K562 (cell line): ENCODE measurements around the gene PTP4A1. TPM values are rescaled to one million over a fixed set of nuclear protein-coding genes. Genes with fewer than 3 reads are reported as not detected.

Source experiments
- ATAC-seq: fragments of 200-7000 bp; cut with Tn5 transposase; 3 replicates; pipeline ENCODE4 v1.9.1; 2020; ENCODE audit warnings: moderate library complexity
- BruUV-seq: library from RNA; stranded (reverse); fragments of 400-500 nt; replicated peaks from 2 replicates; lab custom pipeline; 2021; lab: Mats Ljungman, UMichigan
- CTCF ChIA-PET: fragments of 300-600 bp; formaldehyde crosslinking; extraction: SDS; loops from one replicate; lab custom pipeline; 2021; ENCODE audit warnings: low intra/inter-chr PET ratio; lab: Yijun Ruan, JAX
- POLR2A ChIA-PET: fragments of 300-600, 350-650 bp; sonication (Branson Sonifier 250); formaldehyde crosslinking; extraction: SDS; loops from one replicate; lab custom pipeline; 2021; ENCODE audit warnings: antibody characterized with exemption, inconsistent platforms; lab: Yijun Ruan, JAX
- DNase-seq, 4 experiments: peaks; one replicate each; pipeline versions ENCODE4 v3.0.0 to v3.0.0-alpha.2; 2011 to 2018; ENCODE audit warnings: low spot score in 3 of 4, mixed read lengths in 3 of 4; ENCODE audit errors: extremely low read depth in 1 of 4
- FAIRE-seq: peaks from 2 replicates; lab custom pipeline; 2011; peaks lifted over from hg19 to GRCh38; lab: Jason Lieb, UNC
- H2AFZ ChIP-seq: 2 replicates; pipeline ENCODE4 v1.6.0; 2011; ENCODE audit warnings: low read depth, low read length, control low read depth, inconsistent platforms
- H3K27ac ChIP-seq: fragments of 200-600 bp; 3 replicates; pipeline ENCODE4 v1.8.0; 2011; ENCODE audit warnings: low read depth, mild to moderate bottlenecking, control low read depth, inconsistent platforms, low read length, moderate library complexity, mixed read lengths; ENCODE audit errors: extremely low read depth
- H3K27me3 ChIP-seq, 2 experiments: fragments of 300-600 bp in 1 of 2; 2 replicates in 1 of 2; 3 replicates in 1 of 2; pipeline versions ENCODE4 v1.6.0 to v1.8.0; 2011; ENCODE audit warnings: inconsistent platforms in 2 of 2, low read length in 2 of 2, mild to moderate bottlenecking in 1 of 2, mixed read lengths in 1 of 2, moderate library complexity in 1 of 2; ENCODE audit not compliant: control insufficient read depth in 2 of 2, insufficient read depth in 2 of 2
- H3K36me3 ChIP-seq: fragments of 300-600 bp; 3 replicates; pipeline ENCODE4 v1.8.0; 2011; ENCODE audit warnings: mild to moderate bottlenecking, low read length, inconsistent platforms; ENCODE audit not compliant: control insufficient read depth, insufficient read depth
- H3K4me1 ChIP-seq, 2 experiments: fragments of 200-600 bp in 1 of 2; replicated peaks in 1 of 2; 2 replicates in 1 of 2; 3 replicates in 1 of 2; pipeline versions ENCODE4 v1.5.1 to v1.8.0; 2011; ENCODE audit warnings: inconsistent platforms in 2 of 2, low read length in 2 of 2, mild to moderate bottlenecking in 1 of 2, mixed read lengths in 1 of 2, moderate library complexity in 1 of 2; ENCODE audit not compliant: control insufficient read depth in 2 of 2, insufficient read depth in 2 of 2
- H3K4me2 ChIP-seq: 2 replicates; pipeline ENCODE4 v1.6.1; 2011; ENCODE audit warnings: low read length, control low read depth, inconsistent platforms, mixed read lengths; ENCODE audit not compliant: insufficient read depth
- H3K4me3 ChIP-seq: fragments of 200-600 bp; sonication (generic), shearing (Covaris generic); 2 replicates; pipeline ENCODE4 v1.5.1; 2016; ENCODE audit warnings: control low read depth, inconsistent platforms
- H3K79me2 ChIP-seq: fragments of 200-600 bp; 3 replicates; pipeline ENCODE4 v1.8.0; 2011; ENCODE audit warnings: low read length, inconsistent platforms; ENCODE audit not compliant: control insufficient read depth, insufficient read depth
- H3K9ac ChIP-seq, 2 experiments: 2 replicates each; pipeline versions ENCODE4 v1.6.0 to v1.6.1; 2011; ENCODE audit warnings: low read depth in 2 of 2, low read length in 2 of 2, control low read depth in 1 of 2, inconsistent platforms in 1 of 2, mild to moderate bottlenecking in 1 of 2, mixed read lengths in 1 of 2; ENCODE audit not compliant: insufficient read depth in 1 of 2
- H3K9me1 ChIP-seq: one replicate; pipeline ENCODE4 v1.6.0; 2011; ENCODE audit warnings: inconsistent platforms, mild to moderate bottlenecking, low read length, moderate library complexity; ENCODE audit not compliant: control insufficient read depth, insufficient read depth
- H3K9me3 ChIP-seq: replicated peaks from 2 replicates; pipeline ENCODE4 v1.5.1; 2011; ENCODE audit warnings: low read depth, low read length, inconsistent platforms; ENCODE audit not compliant: control insufficient read depth, insufficient read depth
- H4K20me1 ChIP-seq: replicated peaks from 2 replicates; pipeline ENCODE4 v1.6.1; 2011; ENCODE audit warnings: low read length, inconsistent platforms, mixed read lengths; ENCODE audit not compliant: control insufficient read depth, insufficient read depth
- CBX2 ChIP-seq: fragments of 200-600 bp; sonication (generic); IDR thresholded peaks from one replicate; pipeline ENCODE4 v1.6.1; 2012; ENCODE audit warnings: mild to moderate bottlenecking, low read length, inconsistent platforms; ENCODE audit not compliant: insufficient read depth, poor library complexity, severe bottlenecking
- CGGBP1 ChIP-seq: fragments of 250-450 bp; sonication (Bioruptor Pico); IDR thresholded peaks from 2 replicates; pipeline ENCODE4 v1.9.0; 2021; ENCODE audit warnings: mild to moderate bottlenecking
- FIP1L1 ChIP-seq: fragments of 200-400 bp; formaldehyde crosslinking; IDR thresholded peaks from 2 replicates; pipeline ENCODE4 v1.6.1; 2018; ENCODE audit warnings: mild to moderate bottlenecking, low read depth, low read length; ENCODE audit not compliant: poor library complexity, severe bottlenecking
- NFE2L1 ChIP-seq: fragments of 450-650 bp; IDR thresholded peaks from 2 replicates; pipeline ENCODE4 v1.6.1; 2016; ENCODE audit warnings: missing genetic modification characterization, low read depth, mild to moderate bottlenecking, missing compliant biosample characterization, moderate library complexity, borderline replicate concordance
- POU5F1 ChIP-seq: fragments of 150-350 bp; IDR thresholded peaks from 2 replicates; pipeline ENCODE4 v1.6.1; 2014; ENCODE audit warnings: borderline replicate concordance, low read length, low read depth, mild to moderate bottlenecking; ENCODE audit not compliant: partially characterized antibody
- SIX5 ChIP-seq, 2 experiments: IDR thresholded peaks; 2 replicates each; pipeline ENCODE4 v1.6.1; 2011; ENCODE audit warnings: low read length in 2 of 2, borderline replicate concordance in 1 of 2, low read depth in 1 of 2, mild to moderate bottlenecking in 1 of 2, moderate library complexity in 1 of 2; ENCODE audit not compliant: insufficient read depth in 1 of 2
- SMC3 ChIP-seq: conservative IDR thresholded peaks from 2 replicates; pipeline ENCODE4 v1.6.1; 2011; ENCODE audit warnings: low read depth, low read length, improper control_type of control experiment; ENCODE audit not compliant: insufficient read depth
- U2AF1 ChIP-seq: fragments of 200-400 bp; formaldehyde crosslinking; optimal IDR thresholded peaks from 2 replicates; pipeline ENCODE3; 2017; ENCODE audit warnings: mild to moderate bottlenecking, low read depth, low read length, moderate library complexity
- ZKSCAN8 ChIP-seq: fragments of 200-800 bp; sonication (Bioruptor generic); IDR thresholded peaks from 2 replicates; pipeline ENCODE4 v1.6.1; 2016; ENCODE audit warnings: missing genetic modification characterization, missing compliant biosample characterization
- ZNF143 ChIP-seq: sonication (generic); formaldehyde crosslinking; IDR thresholded peaks from 2 replicates; pipeline ENCODE4 v1.9.0; 2022; ENCODE audit warnings: mild to moderate bottlenecking, missing genetic modification reagents
- ZNF263 ChIP-seq: sonication (generic); formaldehyde crosslinking; IDR thresholded peaks from 2 replicates; pipeline ENCODE4 v1.8.0; 2022; ENCODE audit warnings: mild to moderate bottlenecking, missing genetic modification reagents, borderline replicate concordance
- ZNF282 ChIP-seq: sonication (generic); formaldehyde crosslinking; IDR thresholded peaks from 2 replicates; pipeline ENCODE4 v1.8.1; 2023; ENCODE audit warnings: missing genetic modification reagents
- ZNF561 ChIP-seq: fragments of 450-650 bp; formaldehyde crosslinking; conservative IDR thresholded peaks from 2 replicates; pipeline ENCODE4 v1.4.0; 2020; ENCODE audit warnings: mild to moderate bottlenecking, moderate library complexity
- ZNF57 ChIP-seq: fragments of 450-650 bp; formaldehyde crosslinking; IDR thresholded peaks from 2 replicates; pipeline ENCODE4 v1.4.0; 2020; ENCODE audit warnings: mild to moderate bottlenecking, moderate library complexity
- WGBS: fragments of 100-300 bp; shearing (Covaris generic); methylation state at CpG from one replicate; pipeline ENCODE4 v1.1.6; 2016; ENCODE audit warnings: low coverage, mixed read lengths; ENCODE audit not compliant: insufficient coverage; ENCODE audit errors: missing lambda C conversion rate; 5-methylcytosine and 5-hydroxymethylcytosine counted together
- in situ Hi-C: fragments of 300-500 bp; cut with MboI; formaldehyde crosslinking; loops from 4 replicates; pipeline ENCODE4 v1.15.0; 2018; ENCODE audit warnings: inconsistent platforms, mixed read lengths
- intact Hi-C: fragments of 100-400 bp; cut with micrococcal nuclease; formaldehyde crosslinking; loops from 2 replicates; pipeline ENCODE4 v1.14.2; 2022
- polyA plus RNA-seq, 8 experiments: library from polyadenylated mRNA; depleted of rRNA in 4 of 8; stranded (reverse) in 5 of 8; unstranded in 3 of 8; fragments of >200 nt; fragmentation: Nextera tagmentation in 2 of 8; fragmentation: Illumina TruSeq in 1 of 8; extraction: Ambion mirVana in 2 of 8; extraction: Trizol in 1 of 8; gene quantifications; 2 replicates each; pipeline versions ENCODE4 v1.2.1 to v1.2.3, GENCODE V29; 2011 to 2014; ENCODE audit warnings: inconsistent platforms in 1 of 8, missing spikeins in 1 of 8
- total RNA-seq, 7 experiments: library from RNA; depleted of rRNA in 6 of 7; stranded (reverse); fragments of >200 nt in 6 of 7; fragmentation: Illumina TruSeq in 2 of 7; extraction: Trizol in 2 of 7; gene quantifications; 2 replicates each; pipeline versions ENCODE4 v1.2.1 to v1.2.3, GENCODE V29; 2011 to 2021; ENCODE audit warnings: low replicate concordance in 1 of 7
- TF ChIP-seq, protein P1 (sequence below): fragments of 250-450 bp; sonication (Bioruptor Pico); IDR thresholded peaks from 2 replicates; pipeline ENCODE4 v1.5.0; 2021

The PTP4A1 gene
- total and polyA plus RNA-seq, 9 of the 15 experiments (the other 6 are each of a cell fraction or from before 2014, with no cell fraction given) = 3.7 to 67.5 (median 13.1) TPM

- no peaks in the 10 kb centered on the region for H3K4me1 ChIP-seq
- BruUV-seq = no TSS peak
- no peak for ATAC-seq
- no peak overlapping the region for H3K27ac ChIP-seq
- no peak for DNase-seq
- intact Hi-C loops = no loop called here
- H3K9me1 ChIP-seq = no peaks in the 10 kb centered on the region
- 6% methylated on average over 1 of the region's 1 CpG for WGBS
- H3K36me3 ChIP-seq = no peaks in the 10 kb centered on the region
- no peaks in the 10 kb centered on the region for H3K9me3 ChIP-seq
- ChIA-PET CTCF (no interaction called here), POLR2A (interaction anchor here (0.9 kb wide), 1 partner anchor 28 kb away, joined by 3 read pairs; no protein-coding TSS in a partner anchor)
- FAIRE-seq = no peak
- TF ChIP-seq ZNF263 (CRISPR knock-in tag) (no peak), ZKSCAN8 (CRISPR knock-in tag) (no peak), ZNF282 (CRISPR knock-in tag) (no peak), ZNF57 (CRISPR knock-in tag) (no peak), CBX2 (no peak), ZNF143 (CRISPR knock-in tag) (no peak), NFE2L1 (tag) (no peak), ZNF561 (CRISPR knock-in tag) (no peak), SMC3 (no peak), POU5F1 (no peak), FIP1L1 (no peak), SIX5 (IDR thresholded peaks at IDR 0.05; ENCODE audit: borderline replicate concordance in 1 of 2, insufficient read depth in 1 of 2, low read depth in 1 of 2, low read length in 2 of 2) (no peak), U2AF1 (no peak), CGGBP1 (CRISPR knock-in tag) (no peak)
- TF ChIP-seq, protein P1, sequence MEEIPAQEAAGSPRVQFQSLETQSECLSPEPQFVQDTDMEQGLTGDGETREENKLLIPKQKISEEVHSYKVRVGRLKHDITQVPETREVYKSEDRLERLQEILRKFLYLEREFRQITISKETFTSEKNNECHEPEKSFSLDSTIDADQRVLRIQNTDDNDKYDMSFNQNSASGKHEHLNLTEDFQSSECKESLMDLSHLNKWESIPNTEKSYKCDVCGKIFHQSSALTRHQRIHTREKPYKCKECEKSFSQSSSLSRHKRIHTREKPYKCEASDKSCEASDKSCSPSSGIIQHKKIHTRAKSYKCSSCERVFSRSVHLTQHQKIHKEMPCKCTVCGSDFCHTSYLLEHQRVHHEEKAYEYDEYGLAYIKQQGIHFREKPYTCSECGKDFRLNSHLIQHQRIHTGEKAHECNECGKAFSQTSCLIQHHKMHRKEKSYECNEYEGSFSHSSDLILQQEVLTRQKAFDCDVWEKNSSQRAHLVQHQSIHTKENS (CRISPR knock-in tag) = no peak
- in situ Hi-C loops = no loop called here
- no peak overlapping the region for H3K4me3 ChIP-seq
- no peak overlapping the region for H2AFZ ChIP-seq
- H3K27me3 ChIP-seq = no peaks in the 10 kb centered on the region; a peak in 1 of 5 replicates
- no peaks in the 10 kb centered on the region for H3K79me2 ChIP-seq
- H3K4me2 ChIP-seq = no peak overlapping the region
- no peaks in the 10 kb centered on the region for H4K20me1 ChIP-seq
- H3K9ac ChIP-seq = no peak overlapping the region
Observed at GRCh38 chr6:63543001-63543400, 29.3 kb upstream of the PTP4A1 start.
